Natural killer cell (primary cell): ENCODE results near the gene DARS1. TPM values are rescaled to one million over a fixed set of nuclear protein-coding genes. Genes with fewer than 3 reads are reported as not detected.

Source experiments
- ATAC-seq, 3 donors: fragments of 150-1000 bp in 2 of 3; fragments of 200-7000 bp in 1 of 3; cut with Tn5 transposase; 1 replicate in 1 of 3; 2 replicates in 2 of 3; pipeline ENCODE4 v1.10.0; 2021; ENCODE audit warnings: mild to moderate bottlenecking in 2 of 3, moderate library complexity in 2 of 3
- DNase-seq, 2 donors: peaks; one replicate each; pipeline versions ENCODE4 v3.0.0 to v3.0.0-alpha.2; 2013 to 2021; ENCODE audit warnings: mixed read lengths in 1 of 2
- H3K27ac ChIP-seq: one replicate; pipeline ENCODE4 v1.5.1; 2013; ENCODE audit warnings: mild to moderate bottlenecking, low read length
- H3K27me3 ChIP-seq: one replicate; pipeline ENCODE4 v1.6.1; 2013; ENCODE audit warnings: low read length; ENCODE audit not compliant: control insufficient read depth, insufficient read depth
- H3K36me3 ChIP-seq: one replicate; pipeline ENCODE4 v1.6.1; 2013; ENCODE audit warnings: low read length; ENCODE audit not compliant: control insufficient read depth, insufficient read depth
- H3K4me1 ChIP-seq: one replicate; pipeline ENCODE4 v1.6.1; 2013; ENCODE audit warnings: low read length; ENCODE audit not compliant: control insufficient read depth, insufficient read depth
- H3K4me3 ChIP-seq: one replicate; pipeline ENCODE4 v1.5.1; 2013; ENCODE audit warnings: low read length
- H3K9me3 ChIP-seq: one replicate; pipeline ENCODE4 v1.6.1; 2013; ENCODE audit warnings: low read length; ENCODE audit not compliant: control insufficient read depth, insufficient read depth
- H3K27ac Mint-ChIP-seq, 2 donors: one replicate each; pipeline ENCODE4 v1.8.0; 2022; ENCODE audit warnings: mild to moderate bottlenecking in 2 of 2, mixed read lengths in 2 of 2, moderate library complexity in 1 of 2
- H3K27me3 Mint-ChIP-seq, 2 donors: one replicate each; pipeline ENCODE4 v1.8.0; 2022; ENCODE audit warnings: low read depth in 2 of 2, mixed read lengths in 2 of 2
- H3K36me3 Mint-ChIP-seq: one replicate; pipeline ENCODE4 v1.8.0; 2022; ENCODE audit warnings: mixed read lengths
- H3K4me1 Mint-ChIP-seq, 2 donors: one replicate each; pipeline ENCODE4 v1.8.0; 2022; ENCODE audit warnings: mixed read lengths in 2 of 2
- H3K4me3 Mint-ChIP-seq: one replicate; pipeline ENCODE4 v1.8.0; 2022; ENCODE audit warnings: mild to moderate bottlenecking, moderate library complexity, mixed read lengths
- H3K9me3 Mint-ChIP-seq, 2 donors: one replicate each; pipeline ENCODE4 v1.8.0; 2022; ENCODE audit warnings: mixed read lengths in 2 of 2
- CTCF ChIP-seq: fragments of 200-600 bp; IDR thresholded peaks from one replicate; pipeline ENCODE4 v1.8.0; 2022; ENCODE audit warnings: antibody characterized with exemption
- WGBS: methylation state at CpG from one replicate; pipeline ENCODE4 v1.1.7; 2013; ENCODE audit warnings: missing lambda C conversion rate; ENCODE audit not compliant: insufficient coverage; 5-methylcytosine and 5-hydroxymethylcytosine counted together
- intact Hi-C: fragments of 100-400 bp; cut with micrococcal nuclease; formaldehyde crosslinking; loops from one replicate; pipeline ENCODE4 v1.14.2; 2022
- total RNA-seq, 4 donors: library from RNA; stranded (reverse); fragments of 120-200 nt in 1 of 4; gene quantifications; one replicate each; pipeline versions ENCODE4 v1.2.3 to v1.2.4, GENCODE V29; 2013 to 2022

The DARS1 gene
- total RNA-seq, 3 donors from 2014 or later (not counting 1 experiment from before 2014, with no cell fraction given), result 28.4 to 31.3 (median 30.3) TPM

- Histone ChIP-seq H3K27ac (no peak overlapping the region), H3K36me3 (peaks cover 8% of the 10 kb centered on the region), H3K27me3 (no peaks in the 10 kb centered on the region), H3K4me3 (no peak overlapping the region), H3K9me3 (no peaks in the 10 kb centered on the region), H3K4me1 (no peaks in the 10 kb centered on the region)
- over 99% methylated on average over 10 of the region's 11 CpGs for WGBS
- Mint-ChIP-seq H3K27ac (no peak overlapping the region), H3K4me1 (peaks cover 23 to 38% of the 10 kb centered on the region in 2 donors), H3K4me3 (no peak overlapping the region), H3K36me3 (no peaks in the 10 kb centered on the region), H3K9me3 (no peaks in the 10 kb centered on the region), H3K27me3 (no peaks in the 10 kb centered on the region)
- intact Hi-C loops, result no loop called here
- no peak for TF ChIP-seq CTCF
- DNase-seq (no peak), ATAC-seq (no peak)
These were observed 21.6 kb downstream of the DARS1 start for GRCh38 chr2:135963841-135964240.

GRCh38 chr2:135962366-135963123 lies 22.9 kb downstream of the DARS1 start:
- WGBS, result 40% methylated on average over 1 of the region's 4 CpGs
- Histone ChIP-seq H3K36me3 (peaks cover 7% of the 10 kb centered on the region), H3K9me3 (no peaks in the 10 kb centered on the region), H3K27ac (no peak overlapping the region), H3K27me3 (no peaks in the 10 kb centered on the region), H3K4me1 (no peaks in the 10 kb centered on the region), H3K4me3 (no peak overlapping the region)
- Mint-ChIP-seq H3K27me3 (no peaks in the 10 kb centered on the region), H3K4me3 (no peak overlapping the region), H3K36me3 (no peaks in the 10 kb centered on the region), H3K9me3 (no peaks in the 10 kb centered on the region), H3K27ac (peak overlapping the region; percentile 41 to 65), H3K4me1 (peaks cover 19 to 36% of the 10 kb centered on the region in 2 donors)
- intact Hi-C loops, result no loop called here
- TF ChIP-seq CTCF, result no peak
- no peak for DNase-seq
- ATAC-seq, result no peak

- H3K27ac Mint-ChIP-seq, result peak overlapping the region; percentile 53 to 61
- no peaks in the 10 kb centered on the region for H3K4me1 ChIP-seq
- no peaks in the 10 kb centered on the region for H3K36me3 Mint-ChIP-seq
- DNase-seq (peak in 1 of 2 donors; percentile 52), ATAC-seq (no peak)
- WGBS, result 85% methylated on average over 4 of the region's 5 CpGs
- no peaks in the 10 kb centered on the region for H3K27me3 Mint-ChIP-seq
- no peak overlapping the region for H3K27ac ChIP-seq
- peaks cover 23 to 34% of the 10 kb centered on the region in 2 donors for H3K4me1 Mint-ChIP-seq
- no peak overlapping the region for H3K4me3 Mint-ChIP-seq
- intact Hi-C loops, result no loop called here
- H3K4me3 ChIP-seq, result no peak overlapping the region
- no peaks in the 10 kb centered on the region for H3K9me3 ChIP-seq
- peaks cover 7% of the 10 kb centered on the region for H3K36me3 ChIP-seq
- H3K9me3 Mint-ChIP-seq, result no peaks in the 10 kb centered on the region
- TF ChIP-seq CTCF, result no peak
- no peaks in the 10 kb centered on the region for H3K27me3 ChIP-seq
These were observed 24.5 kb downstream of the DARS1 start for GRCh38 chr2:135960656-135961551.
